K562 (cell line): Measurements from ENCODE around the gene C4orf51. TPM values are rescaled to one million over a fixed set of nuclear protein-coding genes. Genes with fewer than 3 reads are reported as not detected.
A peak's percentile ranks its signal among the peaks of the same experiment; 100 is the strongest.

Experiments used
- ATAC-seq: fragments of 200-7000 bp; cut with Tn5 transposase; 3 replicates; pipeline ENCODE4 v1.9.1; 2020; ENCODE audit warnings: moderate library complexity
- BruUV-seq: library from RNA; stranded (reverse); fragments of 400-500 nt; replicated peaks from 2 replicates; lab custom pipeline; 2021; lab: Mats Ljungman, UMichigan
- CTCF ChIA-PET: fragments of 300-600 bp; formaldehyde crosslinking; extraction: SDS; loops from one replicate; lab custom pipeline; 2021; ENCODE audit warnings: low intra/inter-chr PET ratio; lab: Yijun Ruan, JAX
- POLR2A ChIA-PET: fragments of 300-600, 350-650 bp; sonication (Branson Sonifier 250); formaldehyde crosslinking; extraction: SDS; loops from one replicate; lab custom pipeline; 2021; ENCODE audit warnings: antibody characterized with exemption, inconsistent platforms; lab: Yijun Ruan, JAX
- DNase-seq, 4 experiments: peaks; one replicate each; pipeline versions ENCODE4 v3.0.0 to v3.0.0-alpha.2; 2011 to 2018; ENCODE audit warnings: low spot score in 3 of 4, mixed read lengths in 3 of 4; ENCODE audit errors: extremely low read depth in 1 of 4
- FAIRE-seq: peaks from 2 replicates; lab custom pipeline; 2011; peaks lifted over from hg19 to GRCh38; lab: Jason Lieb, UNC
- H2AFZ ChIP-seq: 2 replicates; pipeline ENCODE4 v1.6.0; 2011; ENCODE audit warnings: low read depth, low read length, control low read depth, inconsistent platforms
- H3K27ac ChIP-seq: fragments of 200-600 bp; 3 replicates; pipeline ENCODE4 v1.8.0; 2011; ENCODE audit warnings: low read depth, mild to moderate bottlenecking, control low read depth, inconsistent platforms, low read length, moderate library complexity, mixed read lengths; ENCODE audit errors: extremely low read depth
- H3K27me3 ChIP-seq, 2 experiments: fragments of 300-600 bp in 1 of 2; 2 replicates in 1 of 2; 3 replicates in 1 of 2; pipeline versions ENCODE4 v1.6.0 to v1.8.0; 2011; ENCODE audit warnings: inconsistent platforms in 2 of 2, low read length in 2 of 2, mild to moderate bottlenecking in 1 of 2, mixed read lengths in 1 of 2, moderate library complexity in 1 of 2; ENCODE audit not compliant: control insufficient read depth in 2 of 2, insufficient read depth in 2 of 2
- H3K36me3 ChIP-seq: fragments of 300-600 bp; 3 replicates; pipeline ENCODE4 v1.8.0; 2011; ENCODE audit warnings: mild to moderate bottlenecking, low read length, inconsistent platforms; ENCODE audit not compliant: control insufficient read depth, insufficient read depth
- H3K4me1 ChIP-seq, 2 experiments: fragments of 200-600 bp in 1 of 2; replicated peaks in 1 of 2; 2 replicates in 1 of 2; 3 replicates in 1 of 2; pipeline versions ENCODE4 v1.5.1 to v1.8.0; 2011; ENCODE audit warnings: inconsistent platforms in 2 of 2, low read length in 2 of 2, mild to moderate bottlenecking in 1 of 2, mixed read lengths in 1 of 2, moderate library complexity in 1 of 2; ENCODE audit not compliant: control insufficient read depth in 2 of 2, insufficient read depth in 2 of 2
- H3K4me2 ChIP-seq: 2 replicates; pipeline ENCODE4 v1.6.1; 2011; ENCODE audit warnings: low read length, control low read depth, inconsistent platforms, mixed read lengths; ENCODE audit not compliant: insufficient read depth
- H3K4me3 ChIP-seq: fragments of 200-600 bp; sonication (generic), shearing (Covaris generic); 2 replicates; pipeline ENCODE4 v1.5.1; 2016; ENCODE audit warnings: control low read depth, inconsistent platforms
- H3K79me2 ChIP-seq: fragments of 200-600 bp; 3 replicates; pipeline ENCODE4 v1.8.0; 2011; ENCODE audit warnings: low read length, inconsistent platforms; ENCODE audit not compliant: control insufficient read depth, insufficient read depth
- H3K9ac ChIP-seq, 2 experiments: 2 replicates each; pipeline versions ENCODE4 v1.6.0 to v1.6.1; 2011; ENCODE audit warnings: low read depth in 2 of 2, low read length in 2 of 2, control low read depth in 1 of 2, inconsistent platforms in 1 of 2, mild to moderate bottlenecking in 1 of 2, mixed read lengths in 1 of 2; ENCODE audit not compliant: insufficient read depth in 1 of 2
- H3K9me1 ChIP-seq: one replicate; pipeline ENCODE4 v1.6.0; 2011; ENCODE audit warnings: inconsistent platforms, mild to moderate bottlenecking, low read length, moderate library complexity; ENCODE audit not compliant: control insufficient read depth, insufficient read depth
- H3K9me3 ChIP-seq: replicated peaks from 2 replicates; pipeline ENCODE4 v1.5.1; 2011; ENCODE audit warnings: low read depth, low read length, inconsistent platforms; ENCODE audit not compliant: control insufficient read depth, insufficient read depth
- H4K20me1 ChIP-seq: replicated peaks from 2 replicates; pipeline ENCODE4 v1.6.1; 2011; ENCODE audit warnings: low read length, inconsistent platforms, mixed read lengths; ENCODE audit not compliant: control insufficient read depth, insufficient read depth
- CXXC5 ChIP-seq: fragments of 250-450 bp; sonication (Bioruptor Pico); IDR thresholded peaks from 2 replicates; pipeline ENCODE4 v1.8.0; 2022; ENCODE audit warnings: inconsistent platforms, mild to moderate bottlenecking, moderate library complexity
- GABPB1 ChIP-seq: sonication (generic); formaldehyde crosslinking; IDR thresholded peaks from 2 replicates; pipeline ENCODE4 v1.8.0; 2022; ENCODE audit warnings: mild to moderate bottlenecking, missing genetic modification reagents
- HCFC1 ChIP-seq: IDR thresholded peaks from 2 replicates; pipeline ENCODE4 v1.6.1; 2012; ENCODE audit warnings: low read depth, low read length, improper control_type of control experiment
- KLF16 ChIP-seq: IDR thresholded peaks from 2 replicates; pipeline ENCODE4 v1.6.1; 2016; ENCODE audit warnings: antibody characterized with exemption
- MEIS2 ChIP-seq: fragments of 450-650 bp; IDR thresholded peaks from 2 replicates; pipeline ENCODE4 v1.6.1; 2014; ENCODE audit warnings: mild to moderate bottlenecking; ENCODE audit not compliant: partially characterized antibody
- MTA2 ChIP-seq: fragments of 450-650 bp; IDR thresholded peaks from 2 replicates; pipeline ENCODE4 v1.6.1; 2016; ENCODE audit warnings: low read depth
- NCOA4 ChIP-seq: fragments of 450-650 bp; IDR thresholded peaks from 2 replicates; pipeline ENCODE4 v1.6.1; 2018; ENCODE audit warnings: mild to moderate bottlenecking; ENCODE audit not compliant: partially characterized antibody
- NCOR1 ChIP-seq: fragments of 450-650 bp; IDR thresholded peaks from 2 replicates; pipeline ENCODE4 v1.6.1; 2016; ENCODE audit warnings: mild to moderate bottlenecking, moderate library complexity
- NFYB ChIP-seq: IDR thresholded peaks from 2 replicates; pipeline ENCODE4 v1.6.1; 2011; ENCODE audit warnings: mild to moderate bottlenecking, moderate library complexity; ENCODE audit not compliant: insufficient read length; ENCODE audit errors: extremely low read depth
- STAT5A ChIP-seq: IDR thresholded peaks from 2 replicates; pipeline ENCODE4 v1.6.1; 2012; ENCODE audit warnings: low read length, inconsistent platforms, borderline replicate concordance
- TAL1 ChIP-seq: fragments of 450-650 bp; IDR thresholded peaks from 2 replicates; pipeline ENCODE4 v1.6.1; 2016; ENCODE audit warnings: mild to moderate bottlenecking
- TCF3 ChIP-seq: sonication (generic); formaldehyde crosslinking; IDR thresholded peaks from 2 replicates; pipeline ENCODE4 v1.4.0; 2020; ENCODE audit warnings: mild to moderate bottlenecking, missing genetic modification reagents
- ZNF274 ChIP-seq: IDR thresholded peaks from 2 replicates; pipeline ENCODE4 v1.6.1; 2011; ENCODE audit warnings: low read depth, mild to moderate bottlenecking, low read length, moderate library complexity, borderline replicate concordance
- ZNF324 ChIP-seq: fragments of 250-450 bp; sonication (Bioruptor Pico); IDR thresholded peaks from 2 replicates; pipeline ENCODE4 v1.4.0; 2020; ENCODE audit warnings: mild to moderate bottlenecking
- ZNF584 ChIP-seq: fragments of 200-800 bp; sonication (Bioruptor generic); IDR thresholded peaks from 2 replicates; pipeline ENCODE4 v1.6.1; 2016; ENCODE audit warnings: low read depth, mild to moderate bottlenecking, missing genetic modification characterization, missing compliant biosample characterization
- WGBS: fragments of 100-300 bp; shearing (Covaris generic); methylation state at CpG from one replicate; pipeline ENCODE4 v1.1.6; 2016; ENCODE audit warnings: low coverage, mixed read lengths; ENCODE audit not compliant: insufficient coverage; ENCODE audit errors: missing lambda C conversion rate; 5-methylcytosine and 5-hydroxymethylcytosine counted together
- in situ Hi-C: fragments of 300-500 bp; cut with MboI; formaldehyde crosslinking; loops from 4 replicates; pipeline ENCODE4 v1.15.0; 2018; ENCODE audit warnings: inconsistent platforms, mixed read lengths
- intact Hi-C: fragments of 100-400 bp; cut with micrococcal nuclease; formaldehyde crosslinking; loops from 2 replicates; pipeline ENCODE4 v1.14.2; 2022
- polyA plus RNA-seq, 8 experiments: library from polyadenylated mRNA; depleted of rRNA in 4 of 8; stranded (reverse) in 5 of 8; unstranded in 3 of 8; fragments of >200 nt; fragmentation: Nextera tagmentation in 2 of 8; fragmentation: Illumina TruSeq in 1 of 8; extraction: Ambion mirVana in 2 of 8; extraction: Trizol in 1 of 8; gene quantifications; 2 replicates each; pipeline versions ENCODE4 v1.2.1 to v1.2.3, GENCODE V29; 2011 to 2014; ENCODE audit warnings: inconsistent platforms in 1 of 8, missing spikeins in 1 of 8
- total RNA-seq, 7 experiments: library from RNA; depleted of rRNA in 6 of 7; stranded (reverse); fragments of >200 nt in 6 of 7; fragmentation: Illumina TruSeq in 2 of 7; extraction: Trizol in 2 of 7; gene quantifications; 2 replicates each; pipeline versions ENCODE4 v1.2.1 to v1.2.3, GENCODE V29; 2011 to 2021; ENCODE audit warnings: low replicate concordance in 1 of 7
- TF ChIP-seq, protein P1 (sequence below): fragments of 200-800 bp; sonication (Bioruptor generic); IDR thresholded peaks from 2 replicates; pipeline ENCODE4 v1.6.1; 2016; ENCODE audit warnings: missing genetic modification characterization, missing compliant biosample characterization
- TF ChIP-seq, protein P2 (sequence below), 2 experiments: IDR thresholded peaks; 2 replicates each; pipeline ENCODE4 v1.6.1; 2012; ENCODE audit warnings: improper control_type of control experiment in 2 of 2, low read depth in 2 of 2, low read length in 2 of 2, borderline replicate concordance in 1 of 2

C4orf51 gene
- total and polyA plus RNA-seq, 9 of the 15 experiments (the other 6 are each of a cell fraction or from before 2014, with no cell fraction given) = not detected

DNA sequence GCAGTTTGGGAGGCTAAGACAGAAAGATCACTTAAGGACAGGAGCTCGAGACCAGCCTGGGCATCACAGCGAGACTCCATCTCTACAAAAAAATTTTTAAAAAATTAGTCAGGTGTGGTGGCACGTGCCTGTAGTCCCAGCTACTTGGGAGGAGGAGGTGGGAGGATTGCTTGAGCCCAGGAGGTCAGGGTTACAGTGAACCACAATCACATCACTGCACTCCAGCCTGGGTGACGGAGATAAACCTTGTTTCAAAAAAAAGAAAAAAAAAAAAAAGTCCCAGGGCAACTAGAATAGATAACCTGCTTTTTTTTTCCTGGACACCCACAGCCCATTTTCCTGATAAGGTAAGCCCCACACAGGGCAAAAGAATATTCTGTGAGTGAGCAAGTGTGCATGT is 96.3 kb downstream of the C4orf51 start:
- H2AFZ ChIP-seq = no peak overlapping the region
- WGBS = 0% methylated on average over 4 of the region's 4 CpGs
- H3K27ac ChIP-seq = no peak overlapping the region
- in situ Hi-C loops (no loop called here), intact Hi-C loops (no loop called here)
- FAIRE-seq (no peak), DNase-seq (peak in 2 of 4 experiments; percentile 15 to 34), ATAC-seq (peak; percentile 31; the same call in 1 of the 3 replicates)
- no peak overlapping the region for H3K4me3 ChIP-seq
- no peaks in the 10 kb centered on the region for H3K79me2 ChIP-seq
- H3K9ac ChIP-seq = no peak overlapping the region
- BruUV-seq = no TSS peak
- no peaks in the 10 kb centered on the region for H3K4me1 ChIP-seq
- no peaks in the 10 kb centered on the region for H4K20me1 ChIP-seq
- H3K27me3 ChIP-seq = peaks cover 6 to 19% of the 10 kb centered on the region in 2 experiments; a peak in 4 of 5 replicates
- H3K4me2 ChIP-seq = no peak overlapping the region
- CTCF ChIA-PET = no interaction called here
- POLR2A ChIA-PET = no interaction called here
- no peaks in the 10 kb centered on the region for H3K9me1 ChIP-seq
- no peaks in the 10 kb centered on the region for H3K9me3 ChIP-seq
- no peaks in the 10 kb centered on the region for H3K36me3 ChIP-seq
- TF ChIP-seq TAL1 (peak; percentile 79), ZNF584 (CRISPR knock-in tag) (no peak), TCF3 (CRISPR knock-in tag) (peak; percentile 69), ZNF274 (no peak), ZNF324 (no peak), CXXC5 (CRISPR knock-in tag) (no peak), NFYB (no peak), KLF16 (0 out of 2 replicates have a peak, but pooled peaks have one; percentile 11), MTA2 (peak; percentile 58), MEIS2 (no peak), HCFC1 (no peak), GABPB1 (no peak), NCOR1 (peak; percentile 44; the same call in 1 of the 2 replicates), STAT5A (0 out of 2 replicates have a peak, but pooled peaks have one; percentile 10), NCOA4 (no peak)
- TF ChIP-seq, protein P1, sequence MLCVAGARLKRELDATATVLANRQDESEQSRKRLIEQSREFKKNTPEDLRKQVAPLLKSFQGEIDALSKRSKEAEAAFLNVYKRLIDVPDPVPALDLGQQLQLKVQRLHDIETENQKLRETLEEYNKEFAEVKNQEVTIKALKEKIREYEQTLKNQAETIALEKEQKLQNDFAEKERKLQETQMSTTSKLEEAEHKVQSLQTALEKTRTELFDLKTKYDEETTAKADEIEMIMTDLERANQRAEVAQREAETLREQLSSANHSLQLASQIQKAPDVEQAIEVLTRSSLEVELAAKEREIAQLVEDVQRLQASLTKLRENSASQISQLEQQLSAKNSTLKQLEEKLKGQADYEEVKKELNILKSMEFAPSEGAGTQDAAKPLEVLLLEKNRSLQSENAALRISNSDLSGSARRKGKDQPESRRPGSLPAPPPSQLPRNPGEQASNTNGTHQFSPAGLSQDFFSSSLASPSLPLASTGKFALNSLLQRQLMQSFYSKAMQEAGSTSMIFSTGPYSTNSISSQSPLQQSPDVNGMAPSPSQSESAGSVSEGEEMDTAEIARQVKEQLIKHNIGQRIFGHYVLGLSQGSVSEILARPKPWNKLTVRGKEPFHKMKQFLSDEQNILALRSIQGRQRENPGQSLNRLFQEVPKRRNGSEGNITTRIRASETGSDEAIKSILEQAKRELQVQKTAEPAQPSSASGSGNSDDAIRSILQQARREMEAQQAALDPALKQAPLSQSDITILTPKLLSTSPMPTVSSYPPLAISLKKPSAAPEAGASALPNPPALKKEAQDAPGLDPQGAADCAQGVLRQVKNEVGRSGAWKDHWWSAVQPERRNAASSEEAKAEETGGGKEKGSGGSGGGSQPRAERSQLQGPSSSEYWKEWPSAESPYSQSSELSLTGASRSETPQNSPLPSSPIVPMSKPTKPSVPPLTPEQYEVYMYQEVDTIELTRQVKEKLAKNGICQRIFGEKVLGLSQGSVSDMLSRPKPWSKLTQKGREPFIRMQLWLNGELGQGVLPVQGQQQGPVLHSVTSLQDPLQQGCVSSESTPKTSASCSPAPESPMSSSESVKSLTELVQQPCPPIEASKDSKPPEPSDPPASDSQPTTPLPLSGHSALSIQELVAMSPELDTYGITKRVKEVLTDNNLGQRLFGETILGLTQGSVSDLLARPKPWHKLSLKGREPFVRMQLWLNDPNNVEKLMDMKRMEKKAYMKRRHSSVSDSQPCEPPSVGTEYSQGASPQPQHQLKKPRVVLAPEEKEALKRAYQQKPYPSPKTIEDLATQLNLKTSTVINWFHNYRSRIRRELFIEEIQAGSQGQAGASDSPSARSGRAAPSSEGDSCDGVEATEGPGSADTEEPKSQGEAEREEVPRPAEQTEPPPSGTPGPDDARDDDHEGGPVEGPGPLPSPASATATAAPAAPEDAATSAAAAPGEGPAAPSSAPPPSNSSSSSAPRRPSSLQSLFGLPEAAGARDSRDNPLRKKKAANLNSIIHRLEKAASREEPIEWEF (CRISPR knock-in tag) = no peak
- TF ChIP-seq, protein P2, sequence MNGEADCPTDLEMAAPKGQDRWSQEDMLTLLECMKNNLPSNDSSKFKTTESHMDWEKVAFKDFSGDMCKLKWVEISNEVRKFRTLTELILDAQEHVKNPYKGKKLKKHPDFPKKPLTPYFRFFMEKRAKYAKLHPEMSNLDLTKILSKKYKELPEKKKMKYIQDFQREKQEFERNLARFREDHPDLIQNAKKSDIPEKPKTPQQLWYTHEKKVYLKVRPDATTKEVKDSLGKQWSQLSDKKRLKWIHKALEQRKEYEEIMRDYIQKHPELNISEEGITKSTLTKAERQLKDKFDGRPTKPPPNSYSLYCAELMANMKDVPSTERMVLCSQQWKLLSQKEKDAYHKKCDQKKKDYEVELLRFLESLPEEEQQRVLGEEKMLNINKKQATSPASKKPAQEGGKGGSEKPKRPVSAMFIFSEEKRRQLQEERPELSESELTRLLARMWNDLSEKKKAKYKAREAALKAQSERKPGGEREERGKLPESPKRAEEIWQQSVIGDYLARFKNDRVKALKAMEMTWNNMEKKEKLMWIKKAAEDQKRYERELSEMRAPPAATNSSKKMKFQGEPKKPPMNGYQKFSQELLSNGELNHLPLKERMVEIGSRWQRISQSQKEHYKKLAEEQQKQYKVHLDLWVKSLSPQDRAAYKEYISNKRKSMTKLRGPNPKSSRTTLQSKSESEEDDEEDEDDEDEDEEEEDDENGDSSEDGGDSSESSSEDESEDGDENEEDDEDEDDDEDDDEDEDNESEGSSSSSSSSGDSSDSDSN (IDR thresholded peaks at IDR 0.05; ENCODE audit: borderline replicate concordance in 1 of 2, low read depth in 2 of 2, low read length in 2 of 2) = no peak
